ENCODE measurements around the gene OSBP. TPM values are rescaled to one million over a fixed set of nuclear protein-coding genes. Genes with fewer than 3 reads are reported as not detected.

OSBP gene
- total and polyA plus RNA-seq, 2 experiments from 2014 or later: 11.0 to 39.3 TPM

GRCh38 chr11:59658036-59658435, 42.5 kb upstream of the OSBP start:
- Histone ChIP-seq H4K20me1 (replicated peaks; ENCODE audit: insufficient read depth) (peaks cover 4% of the 10 kb centered on the region), H2AFZ (no peak overlapping the region), H3K4me1 (ENCODE audit: insufficient read depth) (peaks cover 8% of the 10 kb centered on the region), H3K36me3 (ENCODE audit: insufficient read depth) (peaks cover 58% of the 10 kb centered on the region), H3K9me2 (ENCODE audit: insufficient read depth) (no peaks in the 10 kb centered on the region), H3K27me3 (ENCODE audit: insufficient read depth) (no peaks in the 10 kb centered on the region), H3K27ac (ENCODE audit: low read depth) (no peak overlapping the region), H3K79me2 (replicated peaks; ENCODE audit: insufficient read depth) (no peaks in the 10 kb centered on the region; the same call in 1 of the 2 replicates), H3K4me3 (no peak overlapping the region), H3F3A (replicated peaks; ENCODE audit: low read depth) (no peaks in the 10 kb centered on the region), H3K4me2 (no peak overlapping the region)
- 0 out of 2 replicates have a peak overlapping the region, but pooled peaks have one; percentile 48 for H3K27ac Mint-ChIP-seq
- H3K36me3 Mint-ChIP-seq (ENCODE audit: low read depth): peaks cover 70% of the 10 kb centered on the region
- no peaks in the 10 kb centered on the region for H3K9me3 Mint-ChIP-seq
- ATAC-seq (no peak), DNase-seq (ENCODE audit: low spot score) (no peak)
- peaks cover 4% of the 10 kb centered on the region for H3K27me3 Mint-ChIP-seq (ENCODE audit: insufficient read depth, low read depth, poor library complexity)
- no peak for TF ChIP-seq NANOG (IDR thresholded peaks at IDR 0.05; ENCODE audit: borderline replicate concordance)
- no peak for TF ChIP-seq ZNF331 (CRISPR knock-in tag; IDR thresholded peaks at IDR 0.05; ENCODE audit: low read depth)
- TF ChIP-seq POLR2AphosphoS5 (IDR thresholded peaks at IDR 0.05; ENCODE audit: low read depth): no peak
- no peak for TF ChIP-seq EZH2phosphoT487 (IDR thresholded peaks at IDR 0.05; ENCODE audit: unreplicated experiment)
- no peak for TF ChIP-seq REST (IDR thresholded peaks at IDR 0.05; ENCODE audit: unreplicated experiment)
- no peak for TF ChIP-seq ZNF114 (CRISPR knock-in tag; IDR thresholded peaks at IDR 0.05)
- TF ChIP-seq ZNF462 (CRISPR knock-in tag; IDR thresholded peaks at IDR 0.05): no peak
- TF ChIP-seq CREB1 (CRISPR knock-in tag; IDR thresholded peaks at IDR 0.05; ENCODE audit: low read depth): no peak
- no peak overlapping the region for H3K4me3 Mint-ChIP-seq
- peaks cover 5% of the 10 kb centered on the region; the same call in 2 of the 3 replicates for H3K4me1 Mint-ChIP-seq
